ENCODE measurements around the gene APOB.

DNA sequence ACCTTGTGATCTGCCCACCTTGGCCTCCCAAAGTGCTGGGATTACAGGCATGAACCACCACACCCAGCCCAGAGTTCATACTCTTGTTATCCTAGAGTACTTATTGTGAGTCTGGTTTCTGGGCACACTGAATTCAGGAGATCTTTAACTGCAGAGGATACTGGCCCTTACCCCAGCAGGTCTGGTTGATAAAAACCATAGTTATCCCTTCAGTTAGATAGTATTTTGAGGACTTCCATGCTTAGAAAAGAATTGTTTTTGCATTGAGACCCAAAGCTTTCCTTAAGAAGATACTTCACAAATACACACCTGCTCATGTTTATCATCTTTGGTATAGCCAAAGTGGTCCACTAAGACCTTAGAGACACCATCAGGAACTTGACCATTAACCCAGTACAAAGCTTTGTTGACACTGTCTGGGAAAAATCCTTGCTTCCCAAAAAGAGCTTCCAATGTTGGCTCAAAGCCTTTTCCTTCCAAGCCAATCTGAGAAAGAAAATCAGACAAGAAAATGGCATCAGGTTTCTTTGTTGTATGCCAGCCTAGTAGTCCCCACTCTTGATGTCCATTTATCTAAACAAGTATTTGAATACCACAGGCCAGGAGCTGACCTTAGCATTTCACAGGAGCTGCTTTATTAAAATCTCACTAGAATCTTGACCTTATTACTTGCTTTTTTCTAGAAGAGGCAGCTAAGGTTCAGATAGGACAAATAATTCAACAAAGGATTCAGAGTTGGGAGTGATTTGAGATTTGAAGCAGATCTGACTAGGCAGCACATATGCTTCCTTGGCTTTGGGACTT, 17.2 kb downstream of the APOB start:
- no peak for TF ChIP-seq EZH2phosphoT487 (IDR thresholded peaks at IDR 0.05; ENCODE audit: insufficient read depth, low read depth)
- TF ChIP-seq EZH2 (IDR thresholded peaks at IDR 0.05; ENCODE audit: insufficient read depth, poor library complexity, severe bottlenecking) = no peak
